ENCODE results near the gene CX3CR1.
"Not testable (repeated sequence)": the region's sequence is repeated elsewhere in the genome, so short reads cannot be mapped to it uniquely, and the experiment has no call there.

CX3CR1 gene

DNA sequence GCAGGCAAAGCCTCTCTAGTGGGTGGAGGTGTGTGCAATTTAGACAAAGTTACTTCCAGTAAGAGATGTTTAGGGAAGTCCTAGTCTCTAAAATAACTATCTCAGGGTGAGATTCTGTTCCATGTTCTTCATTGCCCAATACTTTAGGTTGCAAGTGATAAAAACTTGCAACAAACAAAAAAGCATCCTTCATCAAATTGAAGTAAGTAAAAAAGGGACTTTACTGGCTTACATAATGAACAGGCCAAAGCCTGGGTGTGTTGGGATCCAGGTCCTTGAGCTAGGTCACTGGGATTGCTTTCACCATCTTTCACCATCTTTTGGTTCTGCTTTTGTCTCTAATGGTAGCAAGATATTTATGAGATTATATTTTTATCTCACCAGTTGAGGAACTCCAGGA is 38.3 kb downstream of the CX3CR1 start:
- H3K4me3 ChIP-seq (ENCODE audit: low read depth, low read length) = no peak overlapping the region
- no peak for DNase-seq (ENCODE audit: low read depth)
- TF ChIP-seq, protein P1, sequence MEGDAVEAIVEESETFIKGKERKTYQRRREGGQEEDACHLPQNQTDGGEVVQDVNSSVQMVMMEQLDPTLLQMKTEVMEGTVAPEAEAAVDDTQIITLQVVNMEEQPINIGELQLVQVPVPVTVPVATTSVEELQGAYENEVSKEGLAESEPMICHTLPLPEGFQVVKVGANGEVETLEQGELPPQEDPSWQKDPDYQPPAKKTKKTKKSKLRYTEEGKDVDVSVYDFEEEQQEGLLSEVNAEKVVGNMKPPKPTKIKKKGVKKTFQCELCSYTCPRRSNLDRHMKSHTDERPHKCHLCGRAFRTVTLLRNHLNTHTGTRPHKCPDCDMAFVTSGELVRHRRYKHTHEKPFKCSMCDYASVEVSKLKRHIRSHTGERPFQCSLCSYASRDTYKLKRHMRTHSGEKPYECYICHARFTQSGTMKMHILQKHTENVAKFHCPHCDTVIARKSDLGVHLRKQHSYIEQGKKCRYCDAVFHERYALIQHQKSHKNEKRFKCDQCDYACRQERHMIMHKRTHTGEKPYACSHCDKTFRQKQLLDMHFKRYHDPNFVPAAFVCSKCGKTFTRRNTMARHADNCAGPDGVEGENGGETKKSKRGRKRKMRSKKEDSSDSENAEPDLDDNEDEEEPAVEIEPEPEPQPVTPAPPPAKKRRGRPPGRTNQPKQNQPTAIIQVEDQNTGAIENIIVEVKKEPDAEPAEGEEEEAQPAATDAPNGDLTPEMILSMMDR (IDR thresholded peaks at IDR 0.05; ENCODE audit: low read depth, low read length, missing control alignments) = no peak

DNA sequence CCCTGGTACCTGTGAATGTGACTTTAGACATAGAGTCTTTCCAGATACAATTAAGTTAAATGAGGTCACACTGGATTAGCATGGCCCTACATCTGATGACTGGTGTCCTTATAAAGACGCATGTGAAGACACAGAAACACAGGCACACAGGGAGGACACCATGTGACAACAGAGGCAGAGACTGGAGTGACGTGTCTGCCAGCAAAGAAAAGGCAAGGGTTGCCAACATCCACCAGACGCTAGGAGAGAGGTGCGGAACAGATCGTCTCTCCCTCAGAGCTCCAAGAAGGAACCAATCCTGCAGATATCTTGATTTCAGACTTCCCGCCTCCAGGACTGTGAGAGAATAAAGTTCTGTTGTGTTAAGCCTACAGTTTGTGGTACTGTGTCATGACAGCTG is 42.8 kb downstream of the CX3CR1 start:
- H3K4me3 ChIP-seq (ENCODE audit: low read depth, low read length) = no peak overlapping the region
- TF ChIP-seq, protein P1 (IDR thresholded peaks at IDR 0.05; ENCODE audit: low read depth, low read length, missing control alignments) = no peak
- DNase-seq (ENCODE audit: low read depth) = no peak

DNA sequence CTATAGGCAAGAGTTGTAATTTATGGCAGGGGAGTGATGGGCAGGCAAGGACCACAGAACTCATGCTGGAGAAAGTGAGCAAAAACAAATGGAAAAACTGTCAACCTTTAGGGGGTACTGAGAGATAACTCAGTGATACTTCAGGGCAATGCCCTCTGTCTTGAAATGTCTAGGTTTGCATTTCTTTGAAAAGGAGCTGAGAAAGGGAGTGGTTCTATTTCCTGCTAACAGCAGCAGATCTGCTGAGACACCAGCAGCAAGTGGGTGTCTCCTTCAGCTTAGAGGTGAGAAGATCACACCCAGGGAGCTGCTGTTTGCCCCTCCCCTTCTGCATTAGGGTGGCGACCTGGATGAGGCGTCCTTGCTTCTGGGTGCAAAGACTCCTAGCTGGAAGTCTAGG is 45.2 kb downstream of the CX3CR1 start:
- TF ChIP-seq, protein P1 (IDR thresholded peaks at IDR 0.05; ENCODE audit: low read depth, low read length, missing control alignments) = no peak
- no peak for DNase-seq (ENCODE audit: low read depth)
- no peak overlapping the region for H3K4me3 ChIP-seq (ENCODE audit: low read depth, low read length)

DNA sequence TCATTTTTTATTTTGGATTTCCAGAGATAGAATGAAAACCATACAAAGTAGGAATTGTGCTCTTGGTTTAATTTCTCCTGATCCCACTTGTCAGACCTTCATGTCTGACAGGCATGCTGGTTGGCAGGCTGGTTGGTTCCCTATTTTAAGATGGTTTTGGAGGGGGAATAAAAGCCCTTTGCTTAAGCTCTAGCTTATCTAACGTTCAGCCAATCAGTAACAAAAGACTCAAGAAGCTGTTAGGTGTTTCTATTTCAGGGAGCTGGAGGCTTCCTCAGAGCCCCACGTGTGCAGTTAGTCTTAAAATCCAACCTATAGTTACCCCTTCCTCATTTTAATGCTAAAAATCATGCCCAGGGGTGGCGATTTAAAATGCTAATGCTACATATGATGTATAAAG is 47.0 kb downstream of the CX3CR1 start:
- no peak overlapping the region for H3K4me3 ChIP-seq (ENCODE audit: low read depth, low read length)
- DNase-seq (ENCODE audit: low read depth) = no peak
- TF ChIP-seq, protein P1 (IDR thresholded peaks at IDR 0.05; ENCODE audit: low read depth, low read length, missing control alignments) = no peak

DNA sequence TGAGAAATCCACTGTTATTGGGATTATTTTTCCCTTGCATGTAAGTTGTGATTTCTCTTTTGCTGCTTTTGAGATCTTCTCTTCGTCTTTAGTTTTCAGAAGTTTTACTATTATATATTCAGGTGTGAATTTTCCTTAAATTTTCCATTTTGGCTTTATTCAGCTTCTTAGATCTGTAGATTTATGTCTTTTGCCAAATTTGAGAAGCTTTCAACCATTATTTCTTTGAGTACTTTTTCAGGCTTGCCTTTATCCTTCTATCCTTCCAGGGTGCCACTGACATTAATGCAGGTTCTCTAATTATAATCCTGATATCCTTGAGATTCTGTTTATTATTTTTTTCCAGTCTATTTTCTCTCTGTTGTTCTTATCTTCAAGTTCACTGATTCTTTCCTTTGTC is 49.4 kb downstream of the CX3CR1 start:
- DNase-seq (ENCODE audit: low read depth) = no peak
- TF ChIP-seq, protein P1 (IDR thresholded peaks at IDR 0.05; ENCODE audit: low read depth, low read length, missing control alignments) = no peak
- no peak overlapping the region for H3K4me3 ChIP-seq (ENCODE audit: low read depth, low read length)

DNA sequence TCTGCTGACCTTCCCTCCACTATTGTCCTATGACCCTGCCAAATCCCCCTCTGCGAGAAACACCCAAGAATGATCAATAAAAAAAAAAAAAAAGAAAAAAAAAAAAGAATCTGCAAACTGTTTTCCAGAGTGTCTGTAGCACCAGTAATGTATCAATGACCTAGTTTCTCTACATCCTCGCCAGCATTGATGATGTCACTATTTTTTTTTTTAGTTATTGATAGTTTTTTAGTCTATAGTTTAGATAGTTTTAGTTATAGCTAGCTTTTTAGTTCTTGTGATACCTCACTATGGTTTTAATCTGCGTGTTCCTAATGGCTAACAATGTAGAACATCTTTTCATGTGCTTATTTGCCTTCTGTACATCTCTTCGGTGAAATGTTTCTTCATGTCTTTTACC is 51.3 kb downstream of the CX3CR1 start:
- TF ChIP-seq, protein P1 (IDR thresholded peaks at IDR 0.05; ENCODE audit: low read depth, low read length, missing control alignments) = no peak
- no peak for DNase-seq (ENCODE audit: low read depth)

DNA sequence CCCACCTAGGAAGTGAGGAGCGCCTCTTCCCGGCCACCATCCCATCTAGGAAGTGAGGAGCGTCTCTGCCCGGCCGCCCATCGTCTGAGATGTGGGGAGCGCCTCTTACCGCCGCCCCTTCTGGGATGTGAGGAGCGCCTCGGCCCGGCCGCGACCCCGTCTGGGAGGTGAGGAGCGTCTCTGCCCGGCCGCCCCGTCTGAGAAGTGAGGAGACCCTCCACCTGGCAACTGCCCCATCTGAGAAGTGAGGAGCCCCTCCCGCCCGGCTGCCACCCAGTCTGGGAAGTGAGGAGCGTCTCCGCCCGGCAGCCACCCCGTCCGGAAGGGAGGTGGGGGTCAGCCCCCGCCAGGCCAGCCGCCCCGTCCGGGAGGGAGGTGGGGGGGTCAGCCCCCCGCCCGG is 52.2 kb downstream of the CX3CR1 start:
- not testable (repeated sequence) for H3K4me3 ChIP-seq (ENCODE audit: low read depth, low read length); DNase-seq (ENCODE audit: low read depth)

More for the DNA sequence above, 51.3 kb downstream of the CX3CR1 start:
- H3K4me3 ChIP-seq (ENCODE audit: low read depth, low read length) = no peak overlapping the region

Data from GM12864 (cell line).